Dedifferentiated amniotic fluid mesenchymal stem cell (primary cell): Measurements from ENCODE around the gene POLN.
"Not testable (repeated sequence)": the region's sequence is repeated elsewhere in the genome, so short reads cannot be mapped to it uniquely, and the experiment has no call there.

ENCODE experiments used
- DNase-seq: peaks from one replicate; pipeline ENCODE4 v3.0.0-alpha.2; 2016; ENCODE audit errors: extremely low spot score

Gene POLN

DNA sequence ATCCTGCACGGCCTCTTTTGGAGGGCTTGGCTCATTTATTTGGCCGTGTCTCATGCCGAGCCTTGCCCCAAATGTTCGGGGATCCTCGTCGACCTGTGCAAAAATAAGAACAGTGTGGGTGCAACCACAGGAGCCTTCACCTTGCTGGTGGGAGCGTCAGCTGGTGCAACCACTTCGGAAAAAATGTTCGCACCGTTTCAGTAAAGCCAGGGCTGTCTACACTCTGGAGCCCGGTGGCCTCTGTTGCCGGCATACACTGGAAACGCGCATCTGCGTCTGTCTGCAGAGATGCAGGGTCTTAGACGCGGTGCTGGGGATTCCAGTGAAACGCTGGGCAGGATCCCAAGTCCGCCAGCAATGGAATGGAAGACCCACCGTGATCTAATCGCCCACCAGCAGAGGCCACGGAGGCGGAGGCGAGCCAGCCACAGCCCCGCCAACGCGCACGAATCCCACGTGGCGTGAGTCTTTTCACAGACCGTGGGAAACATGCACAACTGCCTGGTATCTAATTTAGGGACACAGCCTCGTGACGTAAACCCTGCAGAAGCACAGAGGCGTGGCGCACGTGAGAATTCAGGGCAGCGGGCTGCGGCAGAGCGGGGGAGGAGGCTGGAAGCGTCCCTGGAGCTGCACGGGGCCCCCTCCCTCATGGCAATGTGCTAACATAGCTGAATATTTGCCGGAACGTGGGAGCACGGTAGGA is 33.8 kb upstream of the POLN start:
- no peak for DNase-seq

DNA sequence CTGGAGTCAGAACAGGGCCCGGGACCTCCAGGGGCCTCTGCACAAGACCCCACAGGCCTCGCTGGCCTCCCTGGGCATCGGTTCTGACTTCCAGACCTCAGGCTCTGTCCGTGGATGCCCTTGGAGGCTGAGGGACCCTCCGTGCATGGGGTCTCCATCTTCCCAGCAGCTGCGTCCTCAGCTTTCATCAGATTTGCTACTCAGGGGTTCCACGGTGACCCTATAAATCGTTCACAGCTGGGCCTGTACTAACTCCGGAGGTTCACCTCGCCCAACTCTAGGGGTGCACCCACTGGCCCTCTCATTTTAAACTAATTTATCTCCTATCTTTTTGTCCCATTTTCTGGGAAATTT is 33.1 kb upstream of the POLN start:
- DNase-seq, result not testable (repeated sequence)

DNA sequence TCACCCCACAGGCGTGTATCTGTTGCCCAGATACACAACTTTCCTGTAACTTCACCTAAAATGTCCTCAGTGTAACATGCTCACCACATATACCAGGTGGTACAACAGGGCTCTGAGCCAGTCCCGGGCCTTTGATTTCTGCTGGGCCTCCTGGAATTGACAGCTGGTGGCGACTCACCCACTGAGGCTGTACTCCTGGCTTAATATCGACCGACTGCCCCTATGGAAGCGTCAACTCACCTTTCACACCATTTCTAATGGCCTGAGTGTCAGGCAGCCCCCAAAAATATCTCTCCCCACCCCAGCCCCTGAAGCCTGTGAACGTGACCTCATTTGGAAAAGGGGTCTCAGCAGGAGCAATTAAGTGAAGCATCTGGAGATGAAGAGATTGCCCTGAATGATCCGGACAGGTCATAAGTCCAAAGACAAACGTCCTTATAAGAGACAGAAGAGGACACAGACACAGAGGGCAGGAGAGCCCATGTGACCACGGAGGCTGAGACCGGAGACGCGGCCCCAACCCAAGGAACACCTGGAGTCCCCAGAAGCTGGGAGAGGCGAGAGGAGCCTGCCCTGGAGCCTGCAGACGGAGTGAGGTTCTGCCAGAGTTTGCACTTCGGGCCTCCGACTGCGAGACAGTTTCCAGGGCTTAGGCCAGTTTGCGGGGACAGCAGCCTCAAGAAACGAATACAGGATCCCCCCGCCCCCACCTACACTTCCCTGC is 32.6 kb upstream of the POLN start:
- DNase-seq, result no peak

DNA sequence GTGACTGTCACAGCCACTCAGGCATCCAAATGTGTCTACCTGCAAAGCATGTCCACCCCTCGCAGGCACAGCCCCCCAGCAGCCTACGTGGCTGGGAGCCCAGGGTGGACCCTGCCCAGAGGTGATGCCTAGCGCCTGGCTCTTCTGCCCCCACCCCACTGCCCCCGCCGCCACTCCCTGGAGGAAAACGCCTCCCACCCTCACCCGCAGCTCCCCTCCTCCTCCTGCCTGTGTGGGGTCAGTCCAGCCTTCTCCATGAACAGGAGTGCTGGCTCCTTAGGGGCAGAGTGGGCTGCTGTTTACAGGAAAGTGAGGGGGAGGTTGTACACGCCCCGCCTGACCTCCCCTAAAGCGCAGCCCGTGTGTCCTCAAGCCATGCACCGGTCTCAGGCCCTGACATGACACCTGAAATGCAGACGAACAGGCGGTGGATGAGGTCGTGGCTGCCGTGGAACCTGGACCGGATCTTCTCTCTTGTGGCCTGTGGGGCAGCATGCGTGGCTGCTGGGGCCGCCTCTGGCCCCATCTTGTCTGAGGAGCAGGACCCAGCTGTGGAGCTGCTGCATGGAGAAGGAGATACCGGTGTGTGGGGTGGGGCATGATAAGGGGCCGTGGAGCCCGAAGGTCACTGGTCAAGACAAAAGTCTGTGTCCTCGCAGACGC is 31.9 kb upstream of the POLN start:
- DNase-seq, result no peak

DNA sequence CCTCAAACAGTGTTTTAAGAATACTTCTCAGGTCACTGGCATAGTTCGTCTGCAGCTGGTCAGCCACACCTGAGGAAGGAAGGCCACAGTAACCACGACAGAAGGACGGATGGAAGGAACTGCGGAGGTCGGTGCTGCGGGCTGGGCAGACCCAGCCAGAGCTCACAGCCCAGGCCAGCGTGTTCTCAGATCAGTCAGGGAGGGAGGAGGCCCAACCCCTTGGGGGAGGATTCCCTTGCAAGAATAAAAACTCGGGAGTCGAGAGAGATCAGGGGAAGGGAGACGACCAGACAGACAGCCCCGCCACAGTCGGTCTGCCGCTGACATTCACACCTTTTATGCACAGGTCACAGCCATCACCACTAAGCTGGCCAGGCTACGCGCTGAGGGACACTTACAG is 31.3 kb upstream of the POLN start:
- DNase-seq, result no peak

DNA sequence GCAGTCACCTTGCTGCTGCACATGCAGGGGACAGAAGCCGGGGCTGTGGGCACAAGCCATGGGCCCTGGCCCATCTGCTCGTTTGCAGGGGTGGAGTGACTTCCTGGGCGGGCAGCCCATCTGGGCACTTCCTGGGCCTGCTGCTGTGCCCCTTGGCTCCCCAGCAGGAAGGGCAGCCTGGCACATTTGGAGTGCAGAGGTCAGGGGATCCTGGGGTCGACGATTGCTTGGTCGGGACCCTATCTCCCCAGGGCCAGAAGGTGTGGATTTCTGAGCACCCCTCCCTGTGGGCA is 30.9 kb upstream of the POLN start:
- DNase-seq, result no peak

DNA sequence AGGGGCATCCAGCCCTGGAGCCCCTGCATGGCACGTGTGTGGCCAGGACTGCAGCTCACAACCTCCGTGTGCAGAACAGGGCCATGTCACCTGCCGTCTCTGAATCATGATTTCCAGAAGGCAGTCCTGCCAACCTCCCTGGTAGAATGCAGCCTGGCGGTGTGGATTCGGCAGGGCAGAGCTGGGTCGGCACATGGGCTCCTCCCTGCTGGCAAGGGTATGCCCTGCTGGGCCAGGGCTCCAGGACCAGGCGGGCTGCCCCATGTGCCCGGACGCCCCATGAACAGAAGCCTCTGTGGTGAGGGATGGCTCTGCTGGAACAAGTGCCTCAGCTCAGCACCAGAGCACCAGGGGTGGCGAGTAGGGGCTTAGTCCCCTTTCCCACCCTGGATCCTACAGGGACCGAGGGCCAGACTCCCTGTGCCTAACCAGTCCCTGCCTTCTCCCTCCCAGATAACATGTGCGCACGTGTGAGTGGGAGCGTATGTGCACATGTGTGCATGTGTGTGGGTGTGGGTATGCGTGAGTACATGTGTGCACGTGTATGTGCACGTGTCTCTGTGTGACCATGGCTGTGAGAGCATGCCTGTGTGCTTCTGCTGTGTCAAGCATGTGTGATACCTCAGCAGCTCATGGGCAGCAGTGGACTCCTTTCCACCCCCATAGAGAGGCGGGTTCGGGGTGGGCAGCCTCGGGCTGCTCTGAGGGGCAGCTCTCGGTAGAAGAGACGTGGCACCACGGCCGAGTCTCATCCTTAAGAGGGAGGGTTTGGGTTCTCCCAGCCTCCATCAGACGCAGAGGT is 30.3 kb upstream of the POLN start:
- DNase-seq, result no peak

DNA sequence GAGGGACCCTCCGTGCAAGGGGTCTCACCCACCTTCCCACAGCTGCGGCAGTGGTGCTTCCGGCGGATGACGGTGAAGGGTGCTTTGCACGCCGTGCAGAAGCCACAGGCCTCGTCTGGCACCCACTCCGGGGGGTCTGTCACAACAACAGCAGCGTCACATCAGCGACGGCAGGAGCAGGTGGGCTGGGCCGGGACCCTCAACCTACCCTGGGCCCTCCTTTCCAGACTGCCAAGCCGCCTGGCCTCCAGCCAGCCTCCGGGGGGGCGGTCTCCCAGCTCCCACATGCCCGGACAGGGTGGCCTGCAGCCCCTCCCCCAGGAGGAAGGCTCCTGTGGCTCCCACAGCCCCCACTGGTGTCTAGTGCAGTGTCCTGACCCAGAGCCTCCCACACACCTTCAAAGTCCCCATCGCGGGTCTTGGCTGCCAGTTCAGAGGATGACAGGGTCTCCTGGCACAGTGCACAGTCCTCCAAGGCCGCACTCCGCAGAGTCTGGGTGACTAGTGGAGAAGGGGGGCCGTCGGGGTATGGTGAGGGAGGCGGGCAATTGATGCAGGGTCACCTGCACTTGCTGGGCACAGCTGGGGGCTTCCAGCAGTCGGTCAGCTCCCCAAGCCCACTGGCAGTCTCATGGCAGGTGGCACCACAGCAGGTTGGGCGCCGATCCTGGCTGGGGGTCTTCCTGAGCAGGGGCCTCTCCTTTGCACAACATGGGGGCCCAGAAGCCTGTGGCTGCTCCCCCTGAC is 29.5 kb upstream of the POLN start:
- DNase-seq, result no peak

DNA sequence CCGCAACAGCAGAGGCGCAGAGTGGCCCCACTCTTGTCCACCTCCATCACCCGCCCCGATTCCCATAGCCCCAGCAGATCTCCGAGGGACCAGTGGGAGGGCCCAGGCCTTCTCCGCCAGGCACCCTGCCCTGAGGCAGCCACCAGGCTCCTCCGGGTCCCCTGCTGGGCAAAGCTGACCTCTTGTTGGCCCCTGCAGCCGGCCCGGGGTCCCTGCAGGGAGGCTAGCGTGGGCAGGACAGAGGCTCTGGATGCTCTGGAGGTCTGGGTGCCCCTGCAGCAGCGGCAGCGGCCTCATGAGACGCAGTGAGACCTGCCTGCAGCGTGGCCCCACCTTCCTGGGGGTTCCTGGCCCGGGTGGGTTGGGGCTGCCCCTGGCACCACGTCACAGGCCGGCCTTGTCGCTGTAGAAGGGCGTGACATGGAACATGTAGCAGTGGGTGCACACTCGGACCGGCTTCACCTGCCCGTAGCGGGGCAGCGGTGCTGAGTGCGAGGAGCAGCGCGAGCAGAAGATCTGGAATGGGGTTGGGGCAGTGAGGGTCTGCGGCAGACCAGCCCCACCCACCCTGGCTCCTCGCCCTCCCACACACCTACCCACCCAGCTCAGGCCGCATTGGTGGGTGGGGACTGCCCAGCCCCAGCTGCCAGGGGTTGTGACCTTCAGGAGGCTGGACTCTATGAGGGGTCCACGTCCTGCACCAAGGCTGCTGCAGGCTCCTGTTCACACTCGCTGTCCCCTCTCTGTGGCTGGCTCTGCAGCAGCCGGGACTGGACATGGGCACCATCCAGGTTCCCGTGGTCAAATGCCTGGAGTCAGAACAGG is 28.6 kb upstream of the POLN start:
- no peak for DNase-seq

DNA sequence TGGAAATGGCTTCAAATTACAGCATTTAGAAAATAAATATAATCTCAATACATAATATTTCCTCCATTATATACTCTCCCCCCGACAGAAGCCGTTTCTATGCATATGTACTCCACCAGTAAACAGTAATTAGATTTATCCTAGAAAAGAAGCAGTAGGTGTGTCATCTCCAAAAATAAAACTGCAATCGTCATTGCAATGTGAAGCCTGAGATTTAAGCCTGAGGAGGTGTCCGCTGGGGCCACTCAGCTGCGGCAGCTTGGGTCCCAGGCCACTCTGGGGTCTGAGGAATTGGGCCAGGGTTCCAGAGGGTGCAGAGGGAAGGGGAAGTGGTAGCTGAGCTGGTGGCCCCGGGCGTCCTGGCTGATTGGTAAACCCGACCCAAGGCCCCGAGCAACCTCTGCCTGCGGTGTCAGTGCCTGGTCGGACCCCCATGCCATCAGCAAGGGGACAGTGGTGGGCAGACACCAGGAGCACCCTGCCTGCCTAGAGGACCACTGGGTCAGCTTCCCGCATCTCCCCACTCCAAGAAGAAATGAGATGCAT is 27.8 kb upstream of the POLN start:
- DNase-seq, result no peak

DNA sequence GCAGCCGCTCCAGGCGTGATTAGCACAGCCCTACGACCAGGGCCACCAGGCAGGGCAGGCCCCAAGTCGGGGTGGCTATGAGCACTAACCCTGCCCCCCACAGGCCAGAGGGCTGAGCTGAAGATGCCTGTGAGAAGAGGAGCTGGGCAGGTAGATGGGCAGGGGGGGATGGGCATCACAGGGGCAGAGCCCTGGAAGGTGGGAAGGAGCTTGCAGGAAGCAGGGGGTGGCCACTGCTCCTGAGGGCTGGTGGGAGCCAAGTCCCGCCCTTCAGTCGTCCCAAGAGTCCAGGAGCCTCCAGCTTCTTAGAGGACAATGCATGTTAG is 27.2 kb upstream of the POLN start:
- DNase-seq, result no peak

DNA sequence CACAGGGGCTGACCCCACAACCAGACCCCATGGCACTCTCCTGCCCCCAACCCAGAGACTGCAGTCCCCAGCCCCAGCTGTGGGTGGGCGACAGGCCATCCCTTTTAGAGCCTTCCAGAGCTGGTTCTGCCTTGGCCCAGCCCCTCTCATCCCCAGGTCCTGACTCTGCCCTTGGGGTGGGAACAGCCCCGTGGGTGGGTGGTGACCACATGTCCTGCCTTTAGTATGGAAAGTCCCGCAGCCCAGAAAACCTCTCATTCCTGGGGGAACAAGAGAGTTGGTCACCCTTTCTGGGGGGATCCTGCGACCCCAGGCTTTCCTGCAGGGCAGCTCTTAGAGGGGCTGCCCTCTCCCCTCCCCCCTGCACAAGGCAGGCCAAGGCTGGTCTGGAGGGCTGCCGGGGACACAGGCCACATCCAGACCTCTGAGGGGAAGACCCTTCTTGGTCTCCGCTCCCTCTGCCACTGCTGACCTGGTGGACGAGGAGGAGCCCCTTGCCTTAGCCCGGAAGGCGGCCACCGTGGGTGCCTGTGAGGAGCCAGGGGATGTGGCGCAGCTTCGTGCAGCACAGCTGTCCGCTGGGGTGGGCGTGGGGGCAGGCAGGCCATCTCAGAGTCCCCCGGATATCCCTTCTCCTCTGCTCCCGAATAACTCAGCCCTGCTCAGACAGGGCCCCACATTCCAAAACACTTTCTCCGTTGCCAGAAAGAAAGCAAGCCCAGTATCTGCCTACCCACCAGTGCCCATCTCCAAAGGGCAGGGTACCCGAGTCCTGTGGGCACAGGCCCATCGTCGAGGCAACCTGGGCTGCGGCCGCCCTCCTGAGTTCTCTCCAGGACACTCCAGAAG is 26.7 kb upstream of the POLN start:
- no peak for DNase-seq

DNA sequence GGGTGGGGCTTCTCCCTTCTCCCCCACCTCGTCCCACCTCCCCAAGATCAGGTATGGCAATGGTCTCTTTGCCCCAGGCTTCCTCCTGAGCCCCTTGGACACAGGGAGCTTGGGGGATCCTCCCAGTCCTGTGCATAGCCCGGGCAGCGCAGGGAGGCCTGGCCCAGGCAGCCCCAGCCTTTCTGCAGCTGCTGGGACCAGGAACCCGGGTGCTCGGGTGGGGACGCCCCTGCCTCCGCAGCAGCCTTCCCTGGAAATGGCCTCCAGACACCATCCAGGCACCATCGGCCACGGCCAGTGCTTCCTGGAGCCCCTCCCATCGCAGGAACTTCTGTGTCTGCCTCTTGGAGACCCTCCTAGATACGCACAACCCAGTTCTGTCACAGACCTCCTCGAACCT is 25.9 kb upstream of the POLN start:
- no peak for DNase-seq

DNA sequence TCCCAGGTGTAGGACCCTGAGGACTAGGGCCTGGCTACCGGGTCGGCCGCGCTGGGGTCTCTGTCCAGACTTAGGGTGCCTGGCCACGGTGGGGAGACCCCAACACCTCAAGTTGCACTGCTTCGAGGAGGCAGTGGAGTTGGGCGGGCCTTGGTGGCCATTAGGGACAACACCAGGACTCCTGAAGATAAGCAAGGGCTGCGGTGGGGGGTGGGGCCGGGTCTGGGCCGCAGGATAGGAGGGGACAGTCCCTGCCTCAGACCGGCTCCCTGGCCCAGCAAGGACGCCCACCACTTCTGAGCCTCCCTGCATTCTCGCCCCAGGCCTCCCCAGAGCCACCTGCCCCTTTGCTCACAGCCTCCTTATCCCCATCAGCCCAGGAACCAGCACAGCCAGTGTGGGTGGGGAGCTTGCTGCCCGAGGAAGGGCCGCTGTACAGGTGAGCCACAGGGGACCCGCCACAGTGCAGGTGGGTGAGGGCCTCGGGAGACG is 25.4 kb upstream of the POLN start:
- DNase-seq, result no peak

DNA sequence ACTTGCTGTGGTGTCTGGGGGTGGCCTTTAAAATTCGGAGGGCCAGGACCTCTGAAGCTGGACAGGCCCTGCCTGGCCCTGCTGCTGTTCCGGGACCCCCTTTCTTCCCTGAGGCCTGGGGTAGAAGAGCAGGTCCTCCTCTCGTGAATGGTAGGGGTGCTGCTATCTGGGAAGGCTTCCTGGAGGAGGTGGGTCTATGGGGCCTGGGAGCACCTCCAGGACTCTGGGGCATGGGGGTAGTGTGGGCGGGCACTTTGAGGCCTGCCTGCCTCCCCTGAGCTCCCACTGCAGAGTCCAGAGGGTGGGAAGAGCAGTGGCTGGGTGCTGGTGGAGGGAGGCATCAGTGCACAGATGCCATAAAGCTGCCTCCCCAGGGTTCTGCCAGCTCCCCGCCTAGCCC is 24.9 kb upstream of the POLN start:
- no peak for DNase-seq

DNA sequence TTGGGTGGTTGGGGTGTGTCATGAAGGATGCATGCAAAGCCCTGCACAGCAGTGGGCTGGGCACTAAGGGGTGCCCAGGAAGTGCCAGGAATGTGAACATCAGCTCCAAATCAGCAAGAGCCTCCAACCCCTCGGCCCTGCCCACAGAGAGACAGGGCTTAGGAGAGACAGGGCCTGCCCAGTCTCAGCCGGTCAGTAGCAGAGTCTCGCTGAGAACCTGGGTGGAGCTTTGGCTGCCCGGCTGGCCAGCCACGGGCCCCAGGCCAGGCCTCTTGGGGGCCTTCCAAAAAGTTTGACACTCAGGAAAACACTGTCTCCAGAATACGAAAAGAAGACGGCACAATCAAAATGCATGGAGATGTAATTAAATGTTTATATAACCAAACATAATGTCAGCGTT is 24.3 kb upstream of the POLN start:
- DNase-seq, result no peak

DNA sequence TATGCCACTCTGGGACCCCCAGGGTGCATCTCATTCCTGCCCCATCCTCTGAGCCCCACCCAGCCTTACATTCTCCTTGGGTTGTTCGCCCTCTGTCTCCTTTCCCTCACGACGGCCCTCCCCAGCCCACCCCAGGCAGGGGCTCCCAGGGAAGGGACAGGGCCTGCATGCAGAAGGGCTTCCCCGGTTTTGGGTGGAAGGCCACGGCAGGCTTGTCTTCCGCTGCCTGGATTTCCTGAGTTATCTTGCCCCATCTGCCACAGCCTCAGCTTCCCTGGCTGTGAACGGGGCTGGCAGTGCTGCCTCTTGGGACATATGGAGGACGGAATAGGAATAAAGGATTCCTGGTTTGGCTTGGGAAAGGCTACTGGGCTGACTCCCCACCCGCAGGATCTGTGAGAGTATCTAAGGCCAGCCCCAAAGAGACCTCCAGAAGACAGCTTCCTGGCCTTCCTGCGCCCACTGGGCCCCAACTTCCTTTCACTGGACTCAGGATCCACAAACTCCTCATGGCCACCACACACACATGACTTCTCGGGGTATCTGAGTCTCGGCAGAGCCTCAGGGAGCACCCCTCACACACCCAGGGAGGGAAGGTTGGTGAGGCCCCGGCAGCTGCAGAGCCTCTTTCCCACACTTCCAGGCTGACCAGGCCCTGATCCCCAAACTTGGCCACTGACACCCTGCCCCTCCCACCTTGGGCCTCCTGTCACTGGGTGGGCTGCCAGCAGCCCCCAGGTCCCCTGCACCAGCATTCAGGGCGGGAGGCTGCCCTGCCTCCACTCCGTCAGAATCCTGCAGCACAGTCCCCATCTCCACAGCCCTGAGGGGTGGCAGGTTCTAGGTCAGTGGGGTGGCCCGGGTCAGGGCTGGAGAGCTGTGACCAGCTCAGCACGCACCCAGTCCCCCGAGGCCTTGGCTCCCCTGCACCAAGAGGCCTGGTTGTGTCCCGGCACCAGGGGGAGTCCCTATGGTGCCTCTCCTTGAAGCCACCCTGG is 23.5 kb upstream of the POLN start:
- DNase-seq, result no peak

DNA sequence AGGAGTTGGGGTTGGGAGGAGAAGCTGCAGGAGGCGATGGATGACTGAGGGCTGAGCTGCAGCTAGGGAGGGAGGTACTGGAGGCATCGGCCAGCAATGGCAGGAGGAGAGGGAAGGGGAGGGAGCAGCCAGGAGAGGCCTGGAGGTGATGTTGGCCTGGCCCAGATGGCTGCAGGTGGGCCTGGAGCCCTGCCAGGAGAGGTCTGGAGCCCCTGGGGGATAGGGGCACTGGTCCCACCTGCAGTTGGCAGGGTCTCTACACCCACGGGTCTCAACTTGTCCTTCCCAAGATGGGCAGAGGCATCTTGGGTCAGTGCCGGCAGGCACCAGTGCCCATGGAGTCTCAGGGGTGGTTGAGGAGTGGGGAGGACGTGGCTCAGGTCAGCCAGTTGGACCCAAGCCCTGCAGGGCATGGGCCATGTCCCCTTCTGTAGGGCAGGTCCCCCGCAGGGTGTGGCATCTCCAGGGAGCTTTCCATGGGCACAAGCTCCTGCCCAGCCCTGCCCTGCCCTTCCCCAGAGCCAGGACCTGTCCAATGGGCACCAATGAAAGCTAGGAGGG is 22.6 kb upstream of the POLN start:
- no peak for DNase-seq
